ENCODE results near the gene GPR142.

The GPR142 gene

GRCh38 chr17:74329378-74329777 lies 37.9 kb upstream of the GPR142 start:
- no peak for DNase-seq (ENCODE audit: low read depth)
- TF ChIP-seq, protein P1, sequence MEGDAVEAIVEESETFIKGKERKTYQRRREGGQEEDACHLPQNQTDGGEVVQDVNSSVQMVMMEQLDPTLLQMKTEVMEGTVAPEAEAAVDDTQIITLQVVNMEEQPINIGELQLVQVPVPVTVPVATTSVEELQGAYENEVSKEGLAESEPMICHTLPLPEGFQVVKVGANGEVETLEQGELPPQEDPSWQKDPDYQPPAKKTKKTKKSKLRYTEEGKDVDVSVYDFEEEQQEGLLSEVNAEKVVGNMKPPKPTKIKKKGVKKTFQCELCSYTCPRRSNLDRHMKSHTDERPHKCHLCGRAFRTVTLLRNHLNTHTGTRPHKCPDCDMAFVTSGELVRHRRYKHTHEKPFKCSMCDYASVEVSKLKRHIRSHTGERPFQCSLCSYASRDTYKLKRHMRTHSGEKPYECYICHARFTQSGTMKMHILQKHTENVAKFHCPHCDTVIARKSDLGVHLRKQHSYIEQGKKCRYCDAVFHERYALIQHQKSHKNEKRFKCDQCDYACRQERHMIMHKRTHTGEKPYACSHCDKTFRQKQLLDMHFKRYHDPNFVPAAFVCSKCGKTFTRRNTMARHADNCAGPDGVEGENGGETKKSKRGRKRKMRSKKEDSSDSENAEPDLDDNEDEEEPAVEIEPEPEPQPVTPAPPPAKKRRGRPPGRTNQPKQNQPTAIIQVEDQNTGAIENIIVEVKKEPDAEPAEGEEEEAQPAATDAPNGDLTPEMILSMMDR (IDR thresholded peaks at IDR 0.05; ENCODE audit: control insufficient read depth, extremely low read depth, insufficient read depth) = no peak
- H3K4me3 ChIP-seq (ENCODE audit: low read depth, low read length) = no peak overlapping the region

- no peak overlapping the region for H3K4me3 ChIP-seq (ENCODE audit: low read depth, low read length)
- DNase-seq (ENCODE audit: low read depth) = no peak
- TF ChIP-seq, protein P1 (IDR thresholded peaks at IDR 0.05; ENCODE audit: control insufficient read depth, extremely low read depth, insufficient read depth) = no peak
Observed at GRCh38 chr17:74330446-74330845, 36.9 kb upstream of the GPR142 start.

DNA sequence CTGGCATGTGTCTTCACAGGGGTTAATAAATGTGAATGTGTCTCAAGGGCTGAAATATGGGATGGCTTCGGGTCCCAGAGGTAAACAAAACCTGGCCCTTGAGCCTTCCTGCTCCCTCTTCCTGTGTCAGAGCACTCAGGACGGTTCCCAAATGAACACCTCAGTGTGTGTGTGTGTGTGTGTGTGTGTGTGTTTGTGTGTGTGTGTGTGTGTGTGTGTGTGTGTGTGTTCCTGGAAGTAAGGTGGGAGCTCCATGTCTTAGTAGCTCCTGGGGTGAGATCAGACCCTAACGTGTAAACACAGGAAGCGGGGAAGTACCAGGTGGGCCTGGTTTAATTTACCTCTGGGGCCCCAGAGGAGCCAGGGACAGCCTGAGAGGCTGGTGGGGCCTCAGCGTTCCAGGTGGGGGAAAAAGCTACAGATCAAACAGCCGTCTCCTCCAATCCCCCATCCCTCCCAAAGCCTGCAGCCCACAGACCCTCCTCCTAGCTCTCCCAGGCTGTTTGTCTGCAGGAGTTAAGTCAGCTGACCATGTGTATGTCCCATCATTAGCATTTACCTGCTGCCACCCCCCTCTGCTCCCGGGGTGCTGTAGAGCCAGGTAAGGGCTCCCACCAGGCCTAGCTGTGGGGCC lies 35.2 kb upstream of the GPR142 start:
- no peak overlapping the region for H3K4me3 ChIP-seq (ENCODE audit: low read depth, low read length)
- no peak for DNase-seq (ENCODE audit: low read depth)
- TF ChIP-seq, protein P1 (IDR thresholded peaks at IDR 0.05; ENCODE audit: control insufficient read depth, extremely low read depth, insufficient read depth) = no peak

- DNase-seq (ENCODE audit: low read depth) = no peak
- TF ChIP-seq, protein P1 (IDR thresholded peaks at IDR 0.05; ENCODE audit: control insufficient read depth, extremely low read depth, insufficient read depth) = no peak
- no peak overlapping the region for H3K4me3 ChIP-seq (ENCODE audit: low read depth, low read length)
Observed at GRCh38 chr17:74332763-74333283, 34.5 kb upstream of the GPR142 start.

DNA sequence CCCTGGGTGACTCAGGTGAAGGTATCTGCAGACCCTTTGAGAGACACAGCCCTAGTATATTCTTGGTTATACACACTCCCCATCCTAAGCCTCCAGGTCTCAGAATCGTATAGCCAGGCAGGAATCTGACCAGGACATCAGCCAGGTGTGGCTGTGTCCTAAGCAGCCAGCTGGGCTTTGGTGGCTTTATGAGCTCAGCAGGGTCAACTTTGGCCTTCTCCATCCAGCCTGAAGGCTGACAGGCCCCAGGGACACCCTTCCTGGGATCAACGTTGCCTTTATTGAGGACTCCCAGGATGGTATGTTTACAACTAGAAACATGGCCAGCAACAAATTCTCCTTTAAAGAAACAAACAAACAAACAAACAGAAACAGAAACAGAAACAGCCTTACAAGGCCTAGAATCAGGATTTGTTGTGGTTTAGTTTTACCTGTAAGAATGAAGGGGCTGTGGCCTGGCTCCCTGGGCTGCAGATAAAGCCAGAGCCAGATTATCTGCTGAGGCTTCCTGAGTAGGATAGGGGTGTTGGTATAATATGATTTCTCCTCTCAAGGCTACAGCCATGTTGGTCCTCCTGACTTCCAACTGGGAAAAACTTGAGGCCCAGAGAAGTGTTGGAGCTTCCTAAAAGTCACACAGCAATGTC lies 32.8 kb upstream of the GPR142 start:
- DNase-seq (ENCODE audit: low read depth) = no peak
- H3K4me3 ChIP-seq (ENCODE audit: low read depth, low read length) = no peak overlapping the region
- TF ChIP-seq, protein P1 (IDR thresholded peaks at IDR 0.05; ENCODE audit: control insufficient read depth, extremely low read depth, insufficient read depth) = no peak

DNA sequence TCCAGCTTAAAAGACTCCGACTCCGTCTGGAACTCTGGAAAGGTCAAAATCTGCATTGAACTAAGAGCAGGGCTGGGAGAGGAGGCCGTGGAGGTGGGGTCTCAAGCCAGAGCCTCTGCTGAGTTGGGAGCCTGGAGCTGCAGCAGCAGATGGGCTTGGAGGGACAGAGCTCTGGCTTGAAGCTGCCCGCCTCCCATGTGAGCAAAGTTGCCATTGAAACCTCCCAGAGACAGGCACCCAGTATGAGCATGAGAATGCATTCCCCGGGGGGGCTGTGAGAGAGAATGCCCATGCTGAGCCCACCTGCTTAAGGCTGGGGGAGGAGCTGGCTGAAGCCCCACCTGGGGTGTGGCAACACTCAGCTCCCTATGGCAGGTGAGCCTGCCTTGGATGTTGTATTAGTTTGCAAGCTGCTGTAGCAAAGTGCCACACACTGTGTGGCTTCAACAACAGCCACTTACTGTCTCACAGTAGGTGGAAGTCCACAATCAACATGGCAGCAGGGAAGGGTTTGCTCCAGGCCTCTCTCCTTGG lies 31.7 kb upstream of the GPR142 start:
- TF ChIP-seq, protein P1 (IDR thresholded peaks at IDR 0.05; ENCODE audit: control insufficient read depth, extremely low read depth, insufficient read depth) = no peak
- no peak for DNase-seq (ENCODE audit: low read depth)
- no peak overlapping the region for H3K4me3 ChIP-seq (ENCODE audit: low read depth, low read length)

Measured in LNCaP clone FGC (cell line).